Measurements from ENCODE around the gene MRPS9. TPM values are rescaled to one million over a fixed set of nuclear protein-coding genes. Genes with fewer than 3 reads are reported as not detected.
A peak's percentile ranks its signal among the peaks of the same experiment; 100 is the strongest.

MRPS9 gene
- total RNA-seq, 6 experiments from 2014 or later, result 12.1 to 19.3 (median 14.5) TPM

GRCh38 chr2:105111365-105112150 is 73.7 kb downstream of the MRPS9 start:
- intact Hi-C loops (cut with DNase I), result no loop called here
- WGBS (ENCODE audit: insufficient coverage, low coverage, low lambda C conversion rate, missing lambda C conversion rate), result 80% methylated on average over 11 of the region's 15 CpGs

DNA sequence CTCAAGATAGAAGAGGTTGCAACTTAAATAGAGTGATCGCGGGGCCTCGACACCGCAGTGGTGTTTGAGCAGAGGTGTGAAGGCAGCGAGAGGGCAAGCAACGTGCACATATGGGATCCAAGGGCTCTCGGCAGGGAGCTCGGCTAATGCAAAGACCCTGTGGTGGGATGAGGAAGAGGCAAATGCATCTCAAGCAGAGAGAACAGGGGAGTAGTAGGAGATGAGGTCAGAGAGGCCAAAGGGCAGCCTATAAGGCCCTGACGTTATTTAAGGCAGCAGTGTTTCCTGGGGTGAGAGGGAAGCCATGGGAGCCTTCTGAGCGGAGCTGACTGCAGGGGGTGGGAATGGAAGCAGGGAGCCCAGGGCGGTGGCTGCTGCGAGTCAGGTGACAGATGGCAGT is 74.5 kb downstream of the MRPS9 start:
- no peak overlapping the region for H3K4me3 ChIP-seq
- intact Hi-C loops (cut with DNase I), result no loop called here
- H3K27me3 ChIP-seq, result no peaks in the 10 kb centered on the region
- 80% methylated on average over 12 of the region's 12 CpGs for WGBS (ENCODE audit: insufficient coverage, low coverage, low lambda C conversion rate, missing lambda C conversion rate)
- no peaks in the 10 kb centered on the region for H3K36me3 ChIP-seq
- H3K4me1 ChIP-seq, result no peaks in the 10 kb centered on the region
- ATAC-seq (no peak), DNase-seq (no peak)
- TF ChIP-seq POLR2A (IDR thresholded peaks at IDR 0.05) (no peak), CTCF (IDR thresholded peaks at IDR 0.05) (no peak)
- no peaks in the 10 kb centered on the region for H3K9me3 ChIP-seq
- H3K27ac ChIP-seq, result no peak overlapping the region

More at GRCh38 chr2:105111365-105112150, 73.7 kb downstream of the MRPS9 start:
- Histone ChIP-seq H3K27me3 (no peaks in the 10 kb centered on the region), H3K27ac (no peak overlapping the region), H3K4me3 (no peak overlapping the region), H3K36me3 (no peaks in the 10 kb centered on the region), H3K9me3 (no peaks in the 10 kb centered on the region), H3K4me1 (no peaks in the 10 kb centered on the region)
- DNase-seq, result no peak
- ATAC-seq, result no peak
- TF ChIP-seq CTCF (IDR thresholded peaks at IDR 0.05), result no peak
- TF ChIP-seq POLR2A (IDR thresholded peaks at IDR 0.05), result no peak

- ATAC-seq, result no peak
- H3K27me3 ChIP-seq, result no peaks in the 10 kb centered on the region
- no peak overlapping the region for H3K27ac ChIP-seq
- H3K36me3 ChIP-seq, result no peaks in the 10 kb centered on the region
- H3K4me1 ChIP-seq, result no peaks in the 10 kb centered on the region
- TF ChIP-seq POLR2A (IDR thresholded peaks at IDR 0.05) (no peak), CTCF (IDR thresholded peaks at IDR 0.05) (no peak)
- H3K4me3 ChIP-seq, result no peak overlapping the region
- intact Hi-C loops (cut with DNase I), result no loop called here
- H3K9me3 ChIP-seq, result no peaks in the 10 kb centered on the region
- no peak for DNase-seq
- 43% methylated on average over 3 of the region's 4 CpGs for WGBS (ENCODE audit: insufficient coverage, low coverage, low lambda C conversion rate, missing lambda C conversion rate)
Measured at GRCh38 chr2:105113616-105114291, 75.9 kb downstream of the MRPS9 start.

DNA sequence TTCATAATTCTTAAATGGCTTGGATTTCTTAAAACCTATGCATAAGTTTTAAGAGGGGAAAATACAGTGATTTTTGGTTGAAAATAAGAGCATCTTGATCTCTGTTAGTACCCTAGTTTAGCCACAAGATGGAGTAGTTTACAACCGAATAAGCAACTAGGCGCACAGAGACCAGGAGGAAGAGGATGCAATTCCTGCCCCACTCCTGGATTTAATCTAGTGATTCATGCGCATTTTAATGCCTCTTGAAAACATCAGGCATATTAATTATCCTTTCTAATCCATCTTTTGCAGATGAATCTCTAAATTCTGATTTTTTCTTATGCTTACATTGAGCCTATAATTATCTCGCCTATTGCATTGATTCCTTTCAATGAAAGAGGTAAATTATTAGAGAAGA is 76.7 kb downstream of the MRPS9 start:
- H3K27me3 ChIP-seq, result no peaks in the 10 kb centered on the region
- H3K36me3 ChIP-seq, result no peaks in the 10 kb centered on the region
- H3K27ac ChIP-seq, result no peak overlapping the region
- H3K4me1 ChIP-seq, result no peaks in the 10 kb centered on the region
- WGBS (ENCODE audit: insufficient coverage, low coverage, low lambda C conversion rate, missing lambda C conversion rate), result 24% methylated on average over 3 of the region's 4 CpGs
- TF ChIP-seq CTCF (IDR thresholded peaks at IDR 0.05) (peak; percentile 67 to 77 (median 70)), POLR2A (IDR thresholded peaks at IDR 0.05) (no peak)
- intact Hi-C loops (cut with DNase I), result no loop called here
- ATAC-seq, result peak; percentile 56 to 92 (median 68)
- no peak overlapping the region for H3K4me3 ChIP-seq
- DNase-seq, result no peak
- H3K9me3 ChIP-seq, result no peaks in the 10 kb centered on the region

All from right lobe of liver (tissue), 6 donors.